Amniotic epithelial cell (primary cell): ENCODE data around the gene FCGR1A.
"Not testable (repeated sequence)": the region's sequence is repeated elsewhere in the genome, so short reads cannot be mapped to it uniquely, and the experiment has no call there.

Experiments
- DNase-seq: peaks from one replicate; pipeline ENCODE4 v3.0.0-alpha.2; 2010; ENCODE audit warnings: low read depth

FCGR1A gene

GRCh38 chr1:149833144-149833543 lies 50.6 kb downstream of the FCGR1A start:
- not testable (repeated sequence) for DNase-seq

DNA sequence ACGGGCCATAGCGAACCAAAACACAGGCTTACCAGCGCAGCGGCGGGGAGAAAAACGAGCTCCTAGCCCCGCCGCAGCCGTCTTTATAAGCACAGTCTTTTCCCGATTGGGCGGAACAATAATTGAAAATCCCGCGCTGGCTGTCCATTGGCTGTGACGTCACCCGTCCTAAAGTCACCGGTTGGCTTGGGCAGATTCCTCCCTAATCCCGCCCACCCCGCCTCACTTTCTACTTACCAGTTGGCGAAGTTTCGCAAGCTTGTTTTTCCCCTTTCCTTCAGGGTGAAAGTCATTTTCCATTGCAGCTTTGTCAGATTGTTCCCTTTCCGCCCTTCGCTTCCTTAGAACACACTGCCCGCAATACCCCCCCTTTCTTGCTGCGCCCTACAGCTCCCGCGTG lies 58.7 kb downstream of the FCGR1A start:
- DNase-seq, result not testable (repeated sequence)
